ENCODE data around the gene AEBP1.

GRCh38 chr7:44063894-44064651, 40.1 kb upstream of the AEBP1 start:
- TF ChIP-seq CTCF (conservative IDR thresholded peaks at IDR 0.05; ENCODE audit: low read depth in 2 of 2) (no peak), EZH2 (IDR thresholded peaks at IDR 0.05; ENCODE audit: low read depth, unreplicated experiment) (no peak), REST (IDR thresholded peaks at IDR 0.05; ENCODE audit: unreplicated experiment) (no peak), ZNF331 (CRISPR knock-in tag; IDR thresholded peaks at IDR 0.05; ENCODE audit: low read depth) (no peak), EZH2phosphoT487 (IDR thresholded peaks at IDR 0.05; ENCODE audit: unreplicated experiment) (no peak), JUNB (IDR thresholded peaks at IDR 0.05; ENCODE audit: unreplicated experiment) (no peak), POLR2AphosphoS5 (IDR thresholded peaks at IDR 0.05; ENCODE audit: low read depth) (no peak; the same call in 1 of the 2 replicates), CREB1 (CRISPR knock-in tag; IDR thresholded peaks at IDR 0.05; ENCODE audit: low read depth) (no peak), ZNF114 (CRISPR knock-in tag; IDR thresholded peaks at IDR 0.05) (no peak), ZNF462 (CRISPR knock-in tag; IDR thresholded peaks at IDR 0.05) (no peak)
